Activated CD4-positive, CD25-positive, alpha-beta regulatory T cell treated with anti-CD3 and anti-CD28 coated beads, Interleukin-2, amount 50 U/mL, for 16 hours (primary cell): ENCODE data around the gene CCDC92B.
"Not testable (repeated sequence)": the region's sequence is repeated elsewhere in the genome, so short reads cannot be mapped to it uniquely, and the experiment has no call there.

Experiments used
- DNase-seq: peaks from one replicate; pipeline ENCODE4 v3.0.0-alpha.2; 2020; ENCODE audit warnings: low read depth, low spot score

CCDC92B gene

GRCh38 chr17:2689411-2690164 lies 59.9 kb downstream of the CCDC92B start:
- DNase-seq, result no peak

DNA sequence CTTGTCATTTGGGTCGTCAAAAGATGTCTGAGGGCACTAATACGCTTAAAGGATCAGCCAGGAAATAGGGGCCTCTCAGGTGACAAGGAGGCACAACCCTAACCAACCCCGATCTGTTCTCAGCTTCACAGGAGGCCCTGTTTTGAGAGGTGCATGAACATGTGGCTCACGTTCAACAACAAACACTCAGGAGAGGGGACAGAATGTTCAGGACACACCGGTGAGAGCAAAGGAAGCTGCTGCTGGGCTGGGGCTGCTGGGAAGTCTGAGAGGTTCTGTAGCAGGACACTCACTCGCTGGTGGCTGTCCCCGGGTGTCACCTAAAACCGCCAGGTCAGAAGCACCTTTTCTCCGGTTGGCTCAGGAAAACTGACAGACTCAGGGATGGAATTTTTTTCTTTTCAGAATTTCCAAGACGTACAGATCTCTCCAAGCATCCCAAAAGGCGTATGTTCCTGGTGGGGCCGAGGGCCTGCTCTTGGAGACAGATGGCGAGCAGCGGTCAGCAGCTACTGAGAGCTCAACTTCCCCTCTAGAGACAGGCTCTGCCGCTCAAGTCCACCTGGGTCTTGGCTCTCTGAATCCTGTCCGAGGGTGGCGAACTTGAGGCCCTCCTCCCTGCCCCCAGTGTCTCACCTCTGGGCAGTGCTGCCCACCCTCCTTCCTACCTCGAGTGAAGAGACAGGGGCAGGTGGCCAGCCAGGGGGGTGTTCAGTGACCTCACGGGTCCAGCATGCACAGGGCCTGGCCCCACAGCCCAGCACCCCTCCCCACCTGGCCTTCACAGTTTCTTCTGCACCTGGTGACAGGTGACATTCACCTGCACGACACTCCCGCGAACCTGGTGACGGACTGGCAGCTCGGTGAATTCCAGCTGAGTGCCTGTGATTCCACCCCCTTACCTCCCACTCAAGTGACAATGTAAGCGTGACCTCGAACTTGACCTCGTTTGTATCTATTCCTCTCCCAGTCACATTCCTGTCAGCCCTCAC lies 60.8 kb downstream of the CCDC92B start:
- no peak for DNase-seq

DNA sequence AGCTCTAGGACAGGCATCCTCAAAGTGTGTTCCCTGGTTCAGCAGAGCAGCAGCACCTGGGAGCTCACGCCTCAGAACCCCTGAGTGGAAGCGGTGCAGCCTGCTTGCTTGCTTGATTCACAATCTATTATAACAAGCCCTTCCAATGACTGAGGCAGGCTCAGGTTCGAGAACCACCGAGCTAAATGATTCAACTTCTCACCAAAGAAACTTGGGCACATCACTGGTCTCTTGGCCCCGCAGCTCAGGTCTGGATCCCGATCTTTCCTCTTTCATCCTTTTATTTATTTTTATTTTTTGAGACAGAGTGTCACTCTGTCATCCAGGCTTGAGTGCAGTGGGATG lies 62.4 kb downstream of the CCDC92B start:
- DNase-seq, result no peak

- DNase-seq, result no peak
Observed at GRCh38 chr17:2685696-2686095, 63.8 kb downstream of the CCDC92B start.

DNA sequence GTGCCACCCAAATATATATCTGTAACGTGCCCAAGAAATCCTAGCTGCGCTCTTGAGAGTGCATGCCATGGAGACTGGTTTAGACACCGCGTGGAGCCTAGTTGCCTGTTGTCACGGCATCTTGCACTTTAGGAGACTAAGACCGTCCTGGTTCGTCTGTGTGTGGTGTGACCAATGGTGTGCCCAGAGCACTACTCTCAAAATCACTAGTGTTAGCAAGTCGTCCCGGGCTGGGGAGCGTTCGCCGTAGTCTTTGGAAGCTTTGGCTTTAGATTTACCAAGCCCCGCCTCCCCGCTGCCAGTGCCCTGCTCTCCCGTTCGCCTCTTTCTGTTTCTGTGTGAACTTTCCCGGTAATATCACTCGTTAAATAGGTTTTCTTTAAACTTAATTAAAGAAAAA lies 64.9 kb downstream of the CCDC92B start:
- DNase-seq, result no peak

DNA sequence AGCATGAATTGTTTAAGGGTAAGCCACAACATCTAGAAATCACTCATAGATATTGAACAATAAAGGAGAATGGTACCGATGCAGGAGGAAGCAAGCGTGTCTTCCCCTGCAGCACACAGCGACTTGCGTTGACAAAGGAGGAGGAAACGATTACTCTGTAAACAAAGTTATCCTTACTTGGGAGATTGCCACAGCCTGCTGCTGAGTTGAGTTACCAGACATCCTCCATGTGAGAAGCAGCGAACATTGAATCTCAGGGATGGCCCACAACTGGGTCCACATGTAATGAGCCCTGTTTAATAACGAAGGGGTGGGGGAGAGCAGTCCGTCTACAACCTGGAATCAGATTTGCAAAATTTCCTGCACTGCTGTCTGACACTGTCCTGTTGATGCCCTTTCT lies 65.5 kb downstream of the CCDC92B start:
- no peak for DNase-seq

GRCh38 chr17:2682176-2682938 lies 67.1 kb downstream of the CCDC92B start:
- DNase-seq, result no peak

GRCh38 chr17:2681650-2682049 lies 67.8 kb downstream of the CCDC92B start:
- no peak for DNase-seq

DNA sequence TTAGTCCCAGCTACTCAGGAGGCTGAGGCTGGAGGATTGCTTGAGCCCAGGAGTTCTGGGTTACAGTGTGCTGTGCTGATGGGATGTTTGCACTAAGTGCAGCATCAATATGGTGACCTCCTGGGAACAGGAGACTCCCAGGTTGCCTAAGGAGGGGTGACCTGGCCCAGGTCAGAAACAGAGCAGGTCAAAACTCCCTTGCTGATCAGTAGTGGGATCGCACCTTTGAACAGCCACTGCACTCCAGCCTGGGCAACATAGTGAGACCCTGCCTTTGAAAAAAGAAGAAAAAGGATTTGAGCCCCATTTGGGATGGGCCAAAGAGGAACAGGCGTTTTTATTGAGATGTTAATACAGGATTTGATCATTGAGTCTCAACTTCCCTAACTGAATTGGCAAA lies 68.5 kb downstream of the CCDC92B start:
- DNase-seq, result no peak

GRCh38 chr17:2679247-2679646 lies 70.2 kb downstream of the CCDC92B start:
- DNase-seq, result not testable (repeated sequence)
